Neural cell (in vitro differentiated cells): ENCODE data around the gene ATP11B.

Experiments
- CTCF ChIP-seq: fragments of 450-650 bp; IDR thresholded peaks from 2 replicates; pipeline ENCODE4 v1.5.1; 2014; ENCODE audit warnings: antibody characterized with exemption, mild to moderate bottlenecking, moderate library complexity; ENCODE audit not compliant: poor library complexity, severe bottlenecking
- RAD21 ChIP-seq: fragments of 450-650 bp; conservative IDR thresholded peaks from 2 replicates; pipeline ENCODE4 v1.6.1; 2014; ENCODE audit warnings: antibody characterized with exemption, mild to moderate bottlenecking, moderate library complexity

DNA sequence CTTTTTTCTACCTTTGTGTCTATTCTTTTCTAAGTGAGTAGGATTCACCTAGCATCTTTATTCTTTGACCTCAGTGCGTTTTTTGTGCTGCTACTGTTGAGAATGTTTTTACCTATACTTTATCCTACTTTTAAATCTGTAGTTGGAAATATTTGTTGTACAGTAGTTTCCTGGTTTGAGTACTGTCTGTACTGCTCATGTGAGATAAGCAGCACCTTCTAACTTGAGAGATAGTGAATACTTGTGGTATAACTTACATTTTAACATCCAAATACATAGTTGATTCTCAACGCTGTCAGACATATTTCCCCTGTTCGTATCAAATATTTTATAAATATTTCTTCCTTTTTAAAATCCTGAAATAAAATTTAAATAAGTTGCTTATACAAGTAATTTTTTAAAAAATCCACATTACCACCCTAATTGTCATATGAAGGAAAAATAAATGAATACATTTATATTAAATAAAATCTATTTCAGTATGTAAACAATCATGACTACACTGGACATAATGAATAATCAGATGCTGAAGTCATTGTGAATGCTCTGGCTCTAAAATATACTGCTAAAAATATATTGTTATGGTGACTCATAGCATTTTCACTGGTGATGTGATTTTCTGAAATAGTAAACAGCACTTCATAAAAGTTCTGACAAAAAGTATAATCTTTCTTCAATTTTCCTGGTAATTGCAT, 17.4 kb downstream of the ATP11B start:
- TF ChIP-seq CTCF (no peak), RAD21 (no peak)
